Measurements from ENCODE around the gene NRTN. TPM values are rescaled to one million over a fixed set of nuclear protein-coding genes. Genes with fewer than 3 reads are reported as not detected.

Gene NRTN
- total RNA-seq, 1 donor from 2014 or later, result 0.72 TPM

- DNase-seq (ENCODE audit: low spot score), result no peak
Observed at GRCh38 chr19:5814123-5814851, 9.4 kb downstream of the NRTN start.

GRCh38 chr19:5814852-5815246 is 10.0 kb downstream of the NRTN start:
- no peak for DNase-seq (ENCODE audit: low spot score)

- DNase-seq (ENCODE audit: low spot score), result no peak
Observed at GRCh38 chr19:5817218-5817617, 12.4 kb downstream of the NRTN start.

- DNase-seq (ENCODE audit: low spot score), result no peak
Observed at GRCh38 chr19:5818594-5818993, 13.7 kb downstream of the NRTN start.

GRCh38 chr19:5820785-5821184 is 15.9 kb downstream of the NRTN start:
- DNase-seq (ENCODE audit: low spot score), result no peak

GRCh38 chr19:5821521-5822180 is 16.8 kb downstream of the NRTN start:
- DNase-seq (ENCODE audit: low spot score), result no peak

GRCh38 chr19:5822181-5822844 is 17.4 kb downstream of the NRTN start:
- DNase-seq (ENCODE audit: low spot score), result no peak

GRCh38 chr19:5823579-5824281 is 18.9 kb downstream of the NRTN start:
- DNase-seq (ENCODE audit: low spot score), result no peak

GRCh38 chr19:5824751-5825150 is 19.9 kb downstream of the NRTN start:
- DNase-seq (ENCODE audit: low spot score), result no peak

- DNase-seq (ENCODE audit: low spot score), result no peak
Observed at GRCh38 chr19:5825178-5825577, 20.3 kb downstream of the NRTN start.

- DNase-seq (ENCODE audit: low spot score), result peak; percentile 67
Observed at GRCh38 chr19:5826531-5827341, 21.9 kb downstream of the NRTN start.

GRCh38 chr19:5827342-5827890 is 22.5 kb downstream of the NRTN start:
- DNase-seq (ENCODE audit: low spot score), result no peak

- DNase-seq (ENCODE audit: low spot score), result peak; percentile 97
Observed at GRCh38 chr19:5827891-5828660, 23.2 kb downstream of the NRTN start.

GRCh38 chr19:5828661-5829566 is 24.0 kb downstream of the NRTN start:
- peak; percentile 80 for DNase-seq (ENCODE audit: low spot score)

- DNase-seq (ENCODE audit: low spot score), result no peak
Observed at GRCh38 chr19:5829567-5830310, 24.9 kb downstream of the NRTN start.

GRCh38 chr19:5831159-5831558 is 26.3 kb downstream of the NRTN start:
- no peak for DNase-seq (ENCODE audit: low spot score)

GRCh38 chr19:5832061-5832460 is 27.2 kb downstream of the NRTN start:
- DNase-seq (ENCODE audit: low spot score), result no peak

- no peak for DNase-seq (ENCODE audit: low spot score)
Observed at GRCh38 chr19:5832527-5833216, 27.8 kb downstream of the NRTN start.

All from umbilical cord (tissue), 2 donors.